GM21390 (cell line): ENCODE data around the gene GNA15.

Source experiments
- ATAC-seq: cut with Tn5 transposase; IDR thresholded peaks from one replicate; pipeline ENCODE4 v1.9.1; 2021; ENCODE audit not compliant: unreplicated experiment

GNA15 gene

GRCh38 chr19:3105641-3106508 lies 30.0 kb upstream of the GNA15 start:
- no peak for ATAC-seq

DNA sequence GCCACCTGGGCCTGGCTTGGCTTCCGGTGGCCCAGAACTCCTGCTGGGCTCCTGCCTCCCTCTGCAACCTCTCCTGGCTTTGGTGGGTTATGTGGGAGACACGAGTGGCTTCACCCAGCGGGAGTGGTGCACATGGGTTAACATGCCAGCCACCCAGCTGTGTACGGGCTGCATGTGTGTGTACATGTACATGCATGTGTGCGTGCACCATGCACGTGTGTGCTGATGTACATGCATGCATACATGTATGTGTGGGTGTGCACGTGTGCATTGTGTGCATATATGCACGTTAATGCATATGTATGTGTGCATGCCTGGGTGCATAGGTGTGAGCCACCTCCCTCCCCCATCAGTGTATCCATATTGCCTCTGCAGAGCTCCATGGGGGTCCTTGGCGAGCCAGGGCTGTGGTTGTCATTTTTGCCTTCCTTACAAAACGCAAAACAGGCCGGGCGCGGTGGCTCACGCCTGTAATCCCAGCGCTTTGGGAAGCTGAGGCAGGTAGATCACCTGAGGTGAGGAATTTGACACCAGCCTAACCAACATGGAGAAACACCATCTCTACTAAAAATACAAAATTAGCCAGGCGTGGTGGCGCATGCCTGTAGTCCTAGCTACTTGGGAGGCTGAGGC lies 29.2 kb upstream of the GNA15 start:
- ATAC-seq: no peak

DNA sequence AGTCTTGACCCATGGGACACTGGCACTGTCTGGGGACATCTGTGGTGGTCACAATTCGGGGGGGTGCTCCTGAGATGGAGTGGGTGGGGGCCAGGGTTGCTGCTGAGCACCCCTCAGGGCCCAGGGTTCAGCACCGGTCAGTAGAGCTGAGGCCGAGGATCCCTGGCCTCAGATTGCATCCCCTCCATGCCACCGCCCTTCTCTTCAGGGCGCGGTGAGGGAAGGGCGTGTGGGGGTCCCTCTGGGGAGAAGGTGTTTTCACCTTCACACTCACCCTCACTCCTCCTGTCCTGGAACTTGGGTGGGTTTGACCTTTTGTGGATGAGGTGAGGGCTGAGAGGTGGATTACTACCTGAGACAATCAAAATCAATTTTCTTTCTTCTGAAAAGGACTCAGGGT lies 28.2 kb upstream of the GNA15 start:
- ATAC-seq: no peak

DNA sequence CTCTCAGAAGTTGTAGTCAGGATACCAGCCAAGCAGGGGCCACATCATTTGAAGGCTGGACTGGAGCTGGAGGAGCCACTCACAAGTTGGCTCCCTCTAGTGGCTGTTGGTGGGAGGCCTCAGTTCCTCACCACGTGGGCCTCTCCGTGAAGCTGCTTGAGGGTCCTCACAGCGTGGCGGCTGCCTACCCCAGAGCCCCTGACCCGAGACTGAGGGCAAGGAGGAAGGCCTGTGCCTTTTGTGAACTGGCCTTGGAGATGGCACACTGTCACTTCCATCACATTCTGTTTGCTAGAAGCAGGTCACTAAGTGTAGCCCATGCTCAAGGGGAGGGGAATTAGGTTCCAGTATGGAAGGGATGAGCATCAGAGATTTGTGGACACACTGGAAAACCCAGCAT lies 27.1 kb upstream of the GNA15 start:
- no peak for ATAC-seq

GRCh38 chr19:3109491-3109890 lies 26.3 kb upstream of the GNA15 start:
- no peak for ATAC-seq

DNA sequence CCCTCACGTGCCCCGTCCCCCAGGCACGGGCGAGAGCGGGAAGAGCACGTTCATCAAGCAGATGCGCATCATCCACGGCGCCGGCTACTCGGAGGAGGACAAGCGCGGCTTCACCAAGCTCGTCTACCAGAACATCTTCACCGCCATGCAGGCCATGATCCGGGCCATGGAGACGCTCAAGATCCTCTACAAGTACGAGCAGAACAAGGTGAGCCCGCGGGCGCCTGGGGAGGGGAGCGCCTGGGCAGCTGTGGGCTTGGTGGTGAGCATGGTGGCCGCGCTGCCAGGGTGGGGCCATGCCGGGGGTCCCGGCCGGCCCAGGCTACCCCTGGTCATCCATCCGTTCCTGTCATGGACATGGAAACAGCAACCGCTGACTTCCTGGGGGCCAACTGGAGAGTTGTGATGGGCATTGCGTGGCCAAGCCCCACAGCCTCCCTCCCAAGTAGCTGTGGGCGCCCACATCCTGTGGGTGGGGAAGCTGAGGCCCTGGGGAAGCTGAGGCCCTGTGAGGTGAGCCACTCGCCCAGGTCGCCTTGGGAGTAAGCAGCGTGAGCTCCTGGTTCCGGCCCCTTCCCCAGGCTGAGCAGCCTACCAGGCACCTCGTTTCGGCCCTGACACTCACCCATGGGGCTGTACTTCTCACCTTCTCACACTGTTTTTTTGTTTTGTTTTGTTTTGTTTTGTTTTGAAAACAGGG lies 25.6 kb upstream of the GNA15 start:
- no peak for ATAC-seq

- no peak for ATAC-seq
These were observed 24.1 kb upstream of the GNA15 start for GRCh38 chr19:3111586-3112247.

- no peak for ATAC-seq
These were observed 23.3 kb upstream of the GNA15 start for GRCh38 chr19:3112375-3113099.

DNA sequence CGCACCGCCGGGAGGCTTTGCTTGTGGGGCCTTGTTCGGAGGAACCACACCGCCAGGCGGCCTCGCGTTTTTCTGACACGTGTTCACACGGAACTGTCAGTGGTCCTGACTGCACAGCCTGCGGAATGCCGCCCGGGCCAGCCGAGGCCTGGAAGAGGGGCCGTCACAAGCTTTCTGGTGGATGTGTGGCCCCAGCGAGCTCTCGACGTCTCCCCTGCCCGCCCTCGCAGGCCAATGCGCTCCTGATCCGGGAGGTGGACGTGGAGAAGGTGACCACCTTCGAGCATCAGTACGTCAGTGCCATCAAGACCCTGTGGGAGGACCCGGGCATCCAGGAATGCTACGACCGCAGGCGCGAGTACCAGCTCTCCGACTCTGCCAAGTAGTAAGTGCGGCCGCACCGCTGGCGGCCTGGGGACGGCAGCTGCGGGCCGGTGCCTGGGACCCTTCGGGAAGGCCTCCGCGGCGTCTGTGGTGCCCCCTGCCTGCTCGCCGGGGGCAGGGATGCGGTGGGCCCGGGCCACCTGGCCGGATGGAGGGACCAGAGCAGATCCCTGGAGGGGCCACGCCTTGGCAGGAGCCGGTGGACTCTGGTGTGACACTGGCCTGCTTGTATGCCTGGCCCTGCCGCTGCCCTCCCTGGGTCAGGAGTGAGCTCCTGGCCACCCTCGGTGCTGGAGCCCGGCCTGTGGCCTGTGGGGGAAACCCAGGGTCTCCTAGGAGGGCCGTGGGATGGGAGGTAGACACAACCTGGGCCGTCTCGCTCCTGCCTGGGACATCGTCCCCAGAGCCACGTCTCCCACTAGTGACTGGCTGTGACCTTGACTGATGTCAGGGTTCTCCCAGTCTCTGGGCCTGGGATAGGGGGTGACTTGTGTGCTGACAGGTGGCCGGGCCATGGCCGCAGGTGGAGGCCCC lies 22.5 kb upstream of the GNA15 start:
- no peak for ATAC-seq

DNA sequence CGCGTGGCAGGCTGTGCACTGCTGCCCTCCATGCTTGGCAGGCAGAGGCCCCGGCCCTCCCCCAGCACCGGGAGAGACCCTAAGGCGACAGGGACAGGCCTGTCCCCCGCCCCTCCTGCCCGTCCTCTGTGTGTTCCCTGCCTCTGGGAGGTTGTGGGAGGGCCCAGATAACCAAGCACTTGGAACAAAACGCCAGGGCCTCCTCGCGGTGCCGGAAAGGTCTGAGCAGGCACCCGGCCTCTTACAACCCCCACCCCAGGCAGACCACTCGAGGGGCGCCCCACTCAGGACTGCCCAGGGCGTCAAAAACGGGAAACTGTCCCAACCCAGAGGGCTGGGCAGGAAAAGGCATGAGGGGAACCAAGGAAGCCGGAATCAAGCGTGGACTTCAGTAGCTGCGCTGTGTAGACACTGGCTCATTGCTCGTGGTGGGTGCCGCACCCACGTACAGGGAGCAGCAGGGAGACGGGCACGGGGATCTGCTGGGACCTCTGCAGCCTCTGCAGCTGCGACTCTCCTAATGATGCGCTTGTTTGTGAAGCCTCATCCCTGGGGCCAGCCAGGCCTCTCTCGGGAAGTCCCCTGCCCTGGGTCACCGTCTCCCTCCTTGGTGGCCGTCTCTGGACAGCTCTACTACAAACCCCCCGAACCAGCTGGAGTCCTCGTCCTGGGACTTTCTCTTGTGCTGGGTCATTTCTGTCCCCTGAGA lies 21.7 kb upstream of the GNA15 start:
- ATAC-seq: no peak

DNA sequence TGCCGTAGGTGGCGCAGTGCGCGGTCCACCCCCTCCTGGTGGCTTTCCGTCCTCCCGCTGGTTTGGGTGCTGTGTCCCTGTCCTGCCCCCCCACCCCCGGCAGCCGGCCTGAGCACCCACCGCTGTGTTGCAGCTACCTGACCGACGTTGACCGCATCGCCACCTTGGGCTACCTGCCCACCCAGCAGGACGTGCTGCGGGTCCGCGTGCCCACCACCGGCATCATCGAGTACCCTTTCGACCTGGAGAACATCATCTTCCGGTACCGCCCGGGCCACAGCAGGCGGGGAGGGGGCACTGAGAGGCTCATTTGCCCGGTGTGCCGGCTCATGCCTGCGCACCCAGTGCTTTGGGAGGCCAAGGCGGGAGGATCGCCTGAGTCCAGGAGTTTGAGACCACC lies 21.0 kb upstream of the GNA15 start:
- ATAC-seq: no peak

- ATAC-seq: no peak
These were observed 20.4 kb upstream of the GNA15 start for GRCh38 chr19:3115411-3115810.

DNA sequence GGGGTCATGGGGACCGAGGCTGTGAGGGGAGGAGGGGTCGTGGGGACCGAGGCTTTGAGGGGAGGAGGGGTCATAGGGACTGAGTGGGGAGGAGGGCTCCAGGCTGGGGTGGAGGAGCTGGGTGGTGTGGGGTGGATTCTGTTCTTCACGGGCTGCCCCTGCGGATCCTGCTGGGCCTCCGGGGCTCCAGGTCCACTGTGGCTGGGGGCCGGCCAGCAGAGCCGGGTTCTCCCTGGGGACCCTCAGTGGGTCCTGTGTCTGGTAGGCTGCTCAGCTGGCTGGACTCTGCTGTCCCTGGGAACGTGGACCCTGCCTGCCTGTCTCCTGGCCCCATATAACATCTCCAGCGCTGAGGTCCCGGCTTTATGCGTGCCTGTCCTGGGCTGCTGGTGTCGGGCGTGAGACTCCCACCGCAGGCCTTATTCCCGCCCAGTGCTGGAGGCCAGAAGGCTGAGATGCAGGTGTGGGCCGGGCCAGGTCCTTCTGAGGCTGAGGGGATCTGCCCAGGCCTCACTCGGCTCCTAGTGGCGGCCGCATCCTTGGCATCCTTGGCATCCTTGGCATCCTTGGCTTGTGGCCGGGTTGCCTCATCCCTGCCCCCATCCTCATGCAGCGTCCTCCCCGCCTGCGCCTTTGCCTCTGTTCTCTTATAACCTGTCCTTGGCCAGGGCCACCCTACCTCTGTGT lies 19.8 kb upstream of the GNA15 start:
- ATAC-seq: no peak

DNA sequence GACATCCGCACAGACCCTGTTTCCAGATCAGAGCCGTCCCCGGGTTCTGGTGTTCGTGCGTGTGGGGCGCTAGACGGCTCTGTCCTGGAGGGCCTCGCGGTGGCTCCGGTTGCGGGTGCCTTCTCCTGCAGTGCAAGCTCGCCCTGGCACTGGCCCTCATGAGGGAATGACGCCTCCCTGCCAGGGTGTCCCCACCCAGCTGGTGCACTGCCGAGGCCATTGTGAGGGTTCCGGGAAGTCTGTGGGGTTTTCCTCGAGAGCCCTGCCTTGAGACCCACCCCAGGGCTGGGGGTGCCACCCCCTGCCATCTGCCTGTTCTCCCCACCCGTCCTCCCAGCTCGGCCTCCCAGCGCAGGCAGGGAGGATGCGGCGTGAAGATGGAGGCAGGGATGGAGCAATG lies 19.2 kb upstream of the GNA15 start:
- ATAC-seq: no peak

DNA sequence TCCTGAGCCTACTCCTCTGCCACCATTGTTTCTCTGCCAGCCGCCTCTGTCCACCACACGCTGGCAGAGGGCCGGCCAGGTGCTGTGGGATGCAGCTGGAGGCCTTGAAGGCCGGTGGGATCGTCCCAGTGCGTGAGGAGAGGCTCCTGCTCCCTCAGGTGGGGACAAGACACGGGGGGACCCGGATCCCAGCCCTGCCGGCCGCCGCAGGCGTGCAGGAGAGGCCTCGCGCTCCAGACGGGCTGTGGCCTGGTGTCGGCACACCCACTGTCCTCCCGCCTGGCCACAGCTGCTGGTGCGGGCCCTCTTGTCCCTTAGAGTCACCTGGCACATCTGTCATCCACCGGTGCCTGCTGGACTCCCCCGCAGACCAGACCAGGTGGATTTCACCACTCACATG lies 18.1 kb upstream of the GNA15 start:
- no peak for ATAC-seq

DNA sequence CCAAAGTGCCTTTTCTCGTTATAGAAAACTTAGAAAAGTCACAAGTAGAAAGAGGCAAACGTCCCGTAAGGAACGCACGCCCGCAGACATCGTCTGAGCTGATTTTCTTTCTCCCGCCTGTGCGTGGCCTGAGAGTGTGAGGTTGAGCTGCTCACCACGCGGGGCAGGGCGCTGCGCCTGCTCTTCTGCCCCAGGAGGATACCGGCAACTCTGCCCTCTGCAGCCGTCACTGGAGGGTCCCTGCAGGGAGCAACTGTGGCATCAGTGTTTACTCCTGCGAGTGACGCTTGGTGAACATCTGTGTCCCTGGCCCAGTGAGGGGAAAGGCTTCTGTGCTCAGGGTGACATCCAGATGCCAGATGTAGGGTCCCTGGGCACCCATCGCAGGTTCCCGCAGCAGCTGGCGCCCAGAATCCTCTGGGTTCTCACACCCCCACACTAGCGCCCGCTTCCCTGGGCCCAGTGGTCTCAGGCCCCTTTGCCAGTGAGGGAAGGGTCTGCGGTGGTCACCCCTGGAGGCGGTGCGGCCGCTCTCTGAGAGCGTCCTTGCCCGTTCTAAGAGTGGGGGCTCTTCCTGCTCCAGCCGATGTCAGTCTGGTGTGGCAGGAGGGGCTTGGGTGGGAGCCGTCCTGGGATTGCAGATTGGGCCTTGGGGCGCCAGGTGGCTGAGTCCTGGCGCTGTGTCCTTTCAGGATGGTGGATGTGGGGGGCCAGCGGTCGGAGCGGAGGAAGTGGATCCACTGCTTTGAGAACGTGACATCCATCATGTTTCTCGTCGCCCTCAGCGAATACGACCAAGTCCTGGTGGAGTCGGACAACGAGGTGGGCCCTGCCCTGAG lies 17.4 kb upstream of the GNA15 start:
- ATAC-seq: no peak

- ATAC-seq: no peak
These were observed 16.7 kb upstream of the GNA15 start for GRCh38 chr19:3119071-3119595.
